Medulla oblongata (tissue), 1 donor: Measurements from ENCODE around the gene TMEM119.
A peak's percentile ranks its signal among the peaks of the same experiment; 100 is the strongest.

Experiments
- DNase-seq: peaks from one replicate; pipeline ENCODE4 v3.0.0-alpha.2; 2015; ENCODE audit errors: extremely low spot score

Gene TMEM119

DNA sequence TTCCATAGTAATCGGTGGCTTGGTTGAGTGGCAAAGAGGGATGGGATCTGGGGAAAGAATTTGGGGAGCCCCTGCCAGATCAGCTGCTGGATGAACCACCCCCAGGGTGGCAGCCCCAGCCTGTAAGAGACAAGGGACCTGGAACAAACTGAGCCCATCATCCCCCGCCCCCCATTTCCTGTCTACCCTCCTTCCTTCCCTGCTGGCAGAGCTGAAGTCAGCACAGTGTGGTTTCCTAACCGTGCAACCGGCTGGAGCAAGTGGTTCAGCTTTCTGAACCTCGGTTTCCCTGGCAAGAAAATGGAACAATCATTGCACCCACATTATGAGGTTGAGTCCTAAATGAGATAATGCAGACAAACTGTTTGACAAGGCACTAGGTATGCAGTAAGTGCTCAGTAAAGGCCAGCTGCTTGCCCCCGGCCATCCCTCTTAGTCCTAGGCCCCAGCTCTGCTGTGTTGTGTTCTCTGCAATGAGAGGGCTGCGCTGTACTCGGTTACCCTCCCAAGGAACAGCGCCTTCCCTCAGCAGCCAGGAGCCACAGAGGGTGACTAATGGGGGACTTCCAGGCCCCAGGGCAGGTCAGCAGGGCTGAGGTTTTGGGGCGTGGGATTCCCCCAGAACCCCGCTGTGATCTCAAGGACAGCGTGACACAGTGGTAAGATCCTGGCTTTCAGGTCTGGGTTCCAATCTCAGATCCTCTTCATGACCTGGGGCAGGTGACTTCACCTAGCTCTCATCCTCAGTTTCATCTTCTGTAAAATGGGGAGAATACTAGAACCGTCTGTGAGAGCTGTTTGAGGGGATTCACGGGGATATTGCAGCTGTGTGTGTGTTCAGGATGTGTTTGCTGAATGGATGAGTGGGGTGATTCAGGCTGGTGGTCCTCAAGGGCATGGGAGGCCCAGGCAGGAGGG is 19.3 kb upstream of the TMEM119 start:
- DNase-seq = peak; percentile 55

DNA sequence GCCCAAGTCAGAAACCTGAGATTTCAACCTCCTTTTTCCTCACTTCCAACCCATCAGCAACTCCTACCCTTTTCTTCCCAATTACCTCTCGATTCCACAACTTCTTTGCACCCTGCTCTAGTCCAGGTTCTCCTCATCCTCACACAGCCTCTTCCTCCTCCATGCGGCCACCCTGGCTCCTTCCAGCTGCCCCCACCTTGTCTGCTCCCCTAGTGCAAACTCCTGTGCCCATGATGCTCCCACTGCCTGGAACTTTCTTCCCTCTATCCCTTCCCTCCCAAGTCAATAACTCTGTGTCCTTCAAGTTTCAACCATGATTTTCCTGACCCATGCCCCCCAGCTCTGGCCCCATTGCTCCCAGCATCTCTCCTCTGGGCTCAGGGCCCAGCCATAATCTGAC is 18.5 kb upstream of the TMEM119 start:
- DNase-seq = no peak

DNA sequence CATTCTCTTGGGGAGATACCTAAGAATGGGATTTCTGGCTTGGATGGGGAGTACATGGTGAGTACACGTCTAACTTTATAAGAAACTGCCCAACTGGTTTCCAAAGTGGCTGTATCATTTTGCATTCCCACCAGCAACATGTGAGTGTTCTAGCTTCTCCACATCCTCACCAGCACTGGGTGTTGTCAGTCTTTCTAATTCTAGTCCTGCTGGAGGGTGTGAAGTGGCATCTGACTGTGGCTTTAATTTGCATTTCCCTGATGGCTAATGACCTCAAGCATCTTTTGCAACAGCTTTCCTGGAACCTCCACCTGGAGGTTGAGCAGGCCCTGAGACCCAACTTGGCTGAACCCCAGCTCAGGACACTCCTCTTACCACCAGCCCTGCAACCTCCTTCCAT is 18.0 kb upstream of the TMEM119 start:
- DNase-seq = no peak

DNA sequence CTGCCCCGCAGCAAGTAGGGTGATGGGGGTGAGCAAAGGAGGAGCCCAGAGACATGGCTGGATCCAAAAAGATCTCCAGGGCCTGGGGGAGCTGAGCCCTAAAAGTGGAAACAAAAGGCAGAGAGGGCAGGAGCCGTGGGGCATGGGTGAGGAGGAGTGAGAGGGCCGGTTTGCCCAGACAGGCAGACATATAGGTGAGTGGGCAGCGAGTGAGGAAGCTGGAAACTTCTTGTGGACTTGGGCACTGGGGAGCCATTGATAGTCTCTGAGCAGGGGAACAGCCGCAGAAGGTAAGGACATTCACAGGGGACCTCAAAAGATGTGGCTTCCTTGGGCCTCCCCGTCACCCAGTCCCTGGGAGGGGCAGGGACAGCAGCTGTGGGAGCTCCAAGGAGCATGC is 16.8 kb upstream of the TMEM119 start:
- no peak for DNase-seq

DNA sequence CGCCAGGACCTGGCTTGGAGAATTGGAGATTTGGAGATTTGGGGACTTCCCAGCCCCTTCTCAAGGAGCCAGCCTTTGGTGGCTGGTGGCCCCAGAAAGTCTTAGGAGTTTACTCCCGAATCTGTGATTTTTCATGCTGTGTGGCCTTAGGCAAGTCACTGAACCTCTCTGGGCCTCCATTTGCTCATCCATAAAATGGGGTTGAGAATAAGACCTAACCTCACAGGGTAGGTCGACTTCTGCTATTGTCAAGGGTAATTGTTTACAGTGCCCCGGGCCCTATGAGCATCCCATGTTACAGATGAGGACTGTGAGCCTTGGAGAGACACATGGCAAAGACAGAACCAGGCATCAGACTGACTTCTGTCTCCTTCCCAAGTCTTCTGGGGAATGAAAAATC is 16.2 kb upstream of the TMEM119 start:
- DNase-seq = no peak

DNA sequence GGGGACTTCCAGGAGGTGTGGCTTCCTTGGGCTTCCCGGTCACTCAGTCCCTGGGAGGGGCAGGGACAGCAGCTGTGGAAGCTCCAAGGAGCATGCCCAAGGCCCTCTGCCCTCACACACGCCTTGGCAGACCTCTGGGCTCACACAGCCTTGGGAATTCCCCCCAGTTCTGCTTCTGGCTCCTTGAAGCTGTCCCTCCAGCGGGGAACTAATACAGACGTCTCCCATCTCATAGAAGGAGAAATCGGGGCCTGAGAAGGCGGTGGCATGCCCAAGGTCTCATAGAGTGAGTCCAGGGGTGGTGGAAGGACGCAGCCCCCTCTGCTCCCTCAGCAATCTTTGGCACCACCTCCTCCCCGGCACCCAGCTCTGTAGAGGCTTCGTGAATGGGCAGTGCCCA is 15.7 kb upstream of the TMEM119 start:
- DNase-seq = no peak

DNA sequence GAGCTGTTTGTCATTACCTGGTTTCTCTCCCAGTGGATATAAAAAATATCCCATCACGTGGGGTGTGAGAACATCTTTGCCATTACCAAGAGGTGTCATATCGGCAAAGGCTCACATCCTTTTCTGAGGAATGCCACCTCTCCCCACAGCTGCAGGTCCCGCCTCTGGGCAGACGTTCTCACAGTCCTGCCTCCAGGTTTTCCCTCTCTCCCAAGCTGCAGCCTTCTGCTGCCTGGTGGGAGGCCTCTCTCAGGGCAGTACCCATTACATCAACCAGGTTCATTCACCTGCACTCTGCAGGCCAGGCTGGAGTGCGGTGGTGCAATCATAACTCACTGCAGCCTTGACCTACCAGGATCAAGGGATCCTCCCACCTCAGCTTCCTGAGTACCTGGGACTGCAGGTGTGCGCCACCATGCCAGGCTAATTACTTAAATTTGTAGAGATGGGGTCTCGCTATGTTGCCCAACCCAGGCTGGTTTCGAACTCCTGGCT is 15.0 kb upstream of the TMEM119 start:
- DNase-seq = no peak

DNA sequence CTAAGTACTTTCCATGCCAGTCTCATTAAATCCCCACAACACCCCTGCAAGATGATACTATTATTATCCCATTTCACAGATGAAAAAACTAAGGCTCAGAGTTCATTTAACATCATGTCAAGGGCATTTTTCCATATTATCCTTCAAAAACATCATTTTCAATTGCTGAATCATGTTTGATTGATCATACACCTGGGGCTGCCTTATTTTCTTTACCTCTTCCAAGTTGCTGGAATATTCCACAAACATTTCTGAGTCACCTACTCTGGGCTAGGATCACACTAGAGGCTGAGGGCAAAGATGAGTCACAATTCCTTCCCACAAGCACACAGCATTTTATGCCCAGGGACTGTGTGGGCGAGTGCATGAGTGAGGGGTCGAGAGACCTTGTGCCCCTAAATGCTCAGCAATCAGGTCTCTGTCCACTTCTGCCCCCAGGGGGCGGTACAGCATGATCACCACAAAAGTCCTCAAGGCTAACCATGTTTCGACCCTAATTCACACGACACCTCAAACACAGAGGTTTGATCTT is 14.1 kb upstream of the TMEM119 start:
- DNase-seq = no peak

DNA sequence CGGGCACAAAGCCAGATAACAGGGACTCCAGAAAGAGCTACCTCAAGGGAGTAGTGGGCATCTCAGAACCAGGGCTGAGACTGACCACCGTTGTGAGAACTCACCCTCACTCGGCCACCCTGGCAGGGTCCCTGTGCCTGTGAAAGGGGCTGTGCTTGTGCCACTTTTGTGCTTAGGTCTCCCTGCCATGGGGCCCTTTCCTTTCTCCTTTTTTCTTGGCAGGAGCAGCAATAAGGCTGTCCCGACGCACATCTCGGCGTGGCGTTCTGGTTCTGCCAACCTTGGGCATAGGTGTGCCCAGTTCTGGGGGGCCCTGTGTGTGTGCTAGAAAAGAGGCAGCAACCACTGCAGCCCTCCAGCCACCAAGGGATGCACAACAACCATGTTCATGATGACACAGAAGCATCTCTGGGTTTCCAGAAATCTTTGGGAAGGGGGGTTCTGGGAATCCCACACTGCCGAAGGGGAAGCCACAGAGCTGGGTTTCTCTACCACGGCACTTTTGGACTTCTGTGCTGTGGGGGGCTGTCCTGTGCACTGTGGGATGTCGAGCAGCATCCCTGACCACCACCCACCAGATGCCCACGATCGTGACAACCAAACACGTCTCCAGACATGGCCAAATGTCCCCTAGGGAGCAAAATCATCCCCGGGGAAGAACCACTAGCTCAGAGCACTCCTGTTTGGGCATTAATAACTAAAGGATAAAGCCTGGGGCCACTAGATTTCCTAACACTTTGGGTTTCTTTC is 13.1 kb upstream of the TMEM119 start:
- no peak for DNase-seq

DNA sequence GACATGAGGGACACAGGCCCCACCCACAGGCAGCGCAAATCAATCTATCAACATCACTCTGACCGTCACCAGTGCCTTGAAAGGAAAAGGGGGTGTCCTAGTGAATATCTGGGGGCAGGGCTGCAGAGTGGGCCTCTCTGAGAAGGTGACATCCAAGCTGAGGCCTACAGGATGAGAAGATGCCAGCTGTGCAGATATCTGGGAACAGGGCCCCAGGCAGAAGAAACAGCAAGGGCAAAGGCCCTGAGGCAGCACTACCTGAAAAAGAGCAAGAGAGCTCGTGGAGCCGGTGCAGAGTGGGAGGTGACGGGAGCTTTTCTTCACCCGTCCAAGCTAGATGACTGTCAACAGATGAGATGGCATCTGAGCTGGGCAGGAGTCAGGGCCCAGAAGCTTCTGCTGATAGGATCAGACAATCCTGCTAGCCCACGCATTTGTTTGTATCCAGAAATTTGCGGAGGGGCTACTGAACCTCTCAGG is 12.5 kb upstream of the TMEM119 start:
- DNase-seq = no peak

DNA sequence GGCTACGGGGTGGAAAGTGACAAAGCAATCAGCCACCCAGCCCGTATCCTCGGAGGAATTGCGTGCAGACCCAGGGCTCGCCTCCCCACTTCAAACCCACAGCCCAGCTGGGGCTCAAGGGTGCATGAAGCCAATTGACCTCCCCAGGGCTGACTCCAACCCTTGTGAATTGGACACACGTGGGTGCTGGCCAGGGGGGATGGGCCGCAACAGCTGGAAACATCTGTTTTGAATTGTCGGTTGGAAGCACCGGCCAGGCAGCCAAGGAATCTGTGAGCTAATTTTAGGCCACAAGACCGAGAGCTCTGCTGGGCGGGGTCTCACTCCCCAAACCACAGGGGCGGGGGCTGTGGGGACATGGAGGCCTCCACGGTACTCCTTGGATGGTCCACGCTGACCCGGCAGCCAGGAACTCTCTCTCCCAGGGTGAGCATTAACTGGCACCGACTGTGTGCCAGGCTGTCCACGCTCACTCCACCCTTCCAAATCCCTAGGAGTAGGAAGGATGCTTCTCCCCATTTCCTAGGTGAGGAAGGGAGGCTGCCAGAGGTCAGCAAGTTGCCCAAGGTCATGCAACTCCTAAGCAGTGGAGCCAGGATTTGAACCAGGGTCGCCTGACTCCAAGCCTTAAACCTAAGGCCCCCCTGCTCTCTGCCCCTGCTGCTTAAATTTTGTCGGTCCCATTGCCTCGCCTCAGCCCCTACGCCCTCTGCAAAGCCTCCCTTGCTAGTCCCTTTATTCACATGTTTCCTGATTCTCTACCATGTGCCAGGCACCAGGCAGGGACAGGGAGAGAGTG is 11.9 kb upstream of the TMEM119 start:
- no peak for DNase-seq

DNA sequence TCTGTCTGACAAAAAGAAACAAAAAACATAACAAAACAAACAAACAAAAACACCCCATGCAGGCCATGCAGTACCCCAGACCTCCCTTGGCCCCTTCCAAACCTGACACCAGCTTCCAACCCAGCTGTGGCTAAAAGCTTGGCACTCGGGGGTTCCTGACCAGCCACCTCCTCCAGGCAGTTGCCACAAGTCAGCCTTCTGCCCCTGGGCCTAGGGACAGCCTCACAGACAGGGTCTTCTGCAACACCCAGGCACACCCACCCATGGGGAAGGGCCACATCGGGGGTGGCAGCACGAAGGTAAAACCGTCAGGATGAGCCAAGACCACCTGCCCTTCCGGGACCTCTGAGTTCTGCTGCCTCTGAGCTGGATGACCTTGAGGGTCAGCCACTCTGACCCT is 10.7 kb upstream of the TMEM119 start:
- no peak for DNase-seq

DNA sequence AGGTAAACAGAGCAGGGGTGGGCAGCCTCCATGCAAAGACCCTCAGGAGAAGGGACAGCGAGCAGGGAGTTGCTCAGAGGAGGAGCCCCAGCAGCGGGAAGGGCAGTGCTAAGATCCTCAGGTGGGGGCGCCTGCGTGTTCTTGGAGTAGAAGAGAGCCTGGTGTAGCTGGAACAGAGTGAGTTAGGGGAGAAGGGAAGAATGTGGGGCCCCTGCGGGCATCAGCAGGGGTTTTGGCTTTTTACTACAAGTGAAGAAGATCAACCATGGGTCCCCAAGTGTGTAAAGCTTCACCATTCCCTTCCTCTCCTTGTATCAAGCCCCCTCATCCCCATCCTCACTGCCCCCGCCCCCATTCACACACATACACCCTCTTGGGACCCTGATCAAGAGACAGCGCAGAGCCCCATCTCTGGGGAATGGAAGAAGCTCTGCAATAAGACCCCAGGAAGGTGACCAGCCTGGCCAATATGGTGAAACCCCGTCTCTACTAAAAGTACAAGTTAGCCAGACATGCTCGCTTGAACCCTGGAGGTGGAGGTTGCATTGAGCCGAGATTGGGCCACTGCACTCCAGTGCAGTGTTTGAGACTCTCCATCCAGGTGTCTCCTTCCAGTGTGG is 10.2 kb upstream of the TMEM119 start:
- DNase-seq = no peak

DNA sequence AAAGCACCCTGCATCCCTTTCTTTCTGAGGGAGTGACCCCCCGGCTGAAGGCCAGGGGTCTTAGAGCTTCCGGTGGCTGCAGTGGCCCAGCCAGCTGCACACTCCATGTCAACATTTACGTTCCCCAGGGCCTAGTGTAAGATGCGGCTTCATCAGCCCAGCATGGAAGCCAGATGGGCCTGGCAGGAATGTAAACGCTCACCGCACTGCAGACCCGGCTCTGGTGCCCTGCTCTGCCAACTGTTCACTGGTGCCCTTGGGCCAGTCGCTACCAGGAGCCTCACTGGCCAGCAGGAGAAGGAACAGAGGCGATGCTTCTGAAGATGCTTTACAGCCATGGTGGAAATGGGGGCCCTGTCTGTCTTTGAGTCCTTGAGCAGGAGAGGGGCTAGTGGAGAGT is 8.6 kb upstream of the TMEM119 start:
- no peak for DNase-seq

DNA sequence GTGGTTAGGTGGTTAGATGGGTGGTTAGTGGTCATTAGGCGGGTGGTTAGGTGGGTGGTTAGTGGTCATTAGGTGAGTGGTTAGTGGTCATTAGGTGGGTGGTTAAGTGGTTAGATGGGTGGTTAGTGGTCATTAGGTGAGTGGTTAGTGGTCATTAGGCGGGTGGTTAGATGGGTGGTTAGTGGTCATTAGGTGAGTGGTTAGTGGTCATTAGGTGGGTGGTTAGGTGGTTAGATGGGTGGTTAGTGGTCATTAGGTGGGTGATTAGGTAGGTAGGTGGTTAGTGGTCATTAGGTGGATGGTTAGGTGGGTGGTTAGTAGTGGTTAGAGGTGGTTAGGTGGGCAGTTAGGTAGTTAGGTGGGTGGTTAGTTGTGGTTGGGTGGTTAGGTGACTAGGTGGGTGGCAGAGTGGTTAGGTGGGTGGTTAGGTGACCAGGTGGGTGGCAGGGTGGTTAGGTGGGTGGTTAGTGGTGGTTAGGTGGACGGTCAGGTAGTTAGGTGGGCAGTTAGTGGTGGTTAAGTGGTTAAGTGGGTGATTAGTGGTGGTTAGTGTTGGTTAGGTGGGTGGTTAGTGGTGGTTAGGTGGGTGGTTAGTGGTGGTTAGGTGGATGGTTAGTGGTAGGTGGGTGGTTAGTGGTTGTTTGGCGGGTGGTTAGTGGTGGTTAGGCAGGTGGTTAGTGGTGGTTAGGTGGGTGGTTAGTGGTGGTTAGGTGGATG is 8.0 kb upstream of the TMEM119 start:
- no peak for DNase-seq

DNA sequence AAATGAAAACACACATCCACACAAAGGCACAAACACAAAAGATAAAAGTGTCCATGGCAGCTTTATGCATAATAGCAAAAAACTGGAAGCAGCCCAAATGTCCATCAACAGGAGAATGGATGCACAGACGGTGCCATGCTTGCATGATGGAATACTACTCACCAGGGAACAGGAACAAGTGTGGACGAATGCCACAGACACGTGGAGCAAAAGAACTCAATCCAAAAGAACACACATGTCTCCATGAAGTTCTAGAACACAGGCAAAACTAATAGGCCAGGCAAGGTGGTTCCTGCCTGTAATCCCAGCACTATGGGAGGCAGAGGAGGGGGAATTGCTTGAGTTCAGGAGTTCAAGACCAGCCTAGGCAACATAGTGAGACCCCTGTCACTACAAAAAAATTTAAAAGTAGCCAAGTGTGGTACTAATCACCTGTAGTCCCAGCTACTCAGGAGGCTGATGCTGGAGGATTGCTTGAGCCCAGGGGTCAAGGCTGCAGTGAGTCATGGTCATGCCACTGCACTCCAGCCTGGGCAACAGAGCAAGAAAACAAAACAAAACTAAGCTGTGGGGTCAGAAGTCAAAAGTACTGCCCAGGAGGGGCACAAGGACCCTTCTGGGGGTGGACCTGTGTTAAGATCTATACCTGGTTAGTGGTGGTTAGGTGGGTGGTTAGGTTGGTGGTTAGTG is 7.3 kb upstream of the TMEM119 start:
- DNase-seq = no peak

DNA sequence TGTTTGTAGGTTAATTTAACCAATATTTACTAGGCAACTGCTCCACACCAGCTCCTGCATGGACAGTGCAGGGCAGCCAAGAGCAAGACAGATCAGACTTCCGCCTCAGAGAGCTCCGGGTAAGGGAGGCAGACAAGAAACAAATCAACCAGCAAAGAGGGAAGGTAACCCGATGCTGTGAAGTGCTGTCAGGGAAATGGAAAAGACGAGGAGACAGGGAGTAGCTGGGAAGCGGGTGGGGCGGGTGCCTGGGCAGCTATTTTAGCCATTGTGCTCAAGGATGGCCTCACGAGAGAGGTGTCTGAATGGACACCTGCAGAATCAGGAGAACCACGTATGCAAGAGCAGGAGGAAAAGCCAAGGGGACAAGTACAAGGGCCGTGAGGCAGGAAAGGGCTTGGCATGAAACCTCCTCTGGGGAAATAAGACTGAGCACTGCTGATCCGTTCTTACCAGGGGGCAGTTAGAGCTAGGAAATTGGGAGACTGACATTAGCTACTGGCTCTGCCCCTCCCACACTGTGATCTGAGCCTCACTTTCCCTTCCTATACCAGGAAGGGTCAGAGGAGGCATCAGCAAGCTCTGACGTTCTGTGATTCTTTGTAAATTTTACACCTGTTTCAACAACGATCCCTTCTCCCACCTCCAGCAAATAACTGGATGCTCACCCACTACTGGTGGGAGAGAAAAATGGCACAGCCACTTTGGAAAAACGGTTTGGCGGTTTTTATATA is 6.5 kb upstream of the TMEM119 start:
- no peak for DNase-seq

DNA sequence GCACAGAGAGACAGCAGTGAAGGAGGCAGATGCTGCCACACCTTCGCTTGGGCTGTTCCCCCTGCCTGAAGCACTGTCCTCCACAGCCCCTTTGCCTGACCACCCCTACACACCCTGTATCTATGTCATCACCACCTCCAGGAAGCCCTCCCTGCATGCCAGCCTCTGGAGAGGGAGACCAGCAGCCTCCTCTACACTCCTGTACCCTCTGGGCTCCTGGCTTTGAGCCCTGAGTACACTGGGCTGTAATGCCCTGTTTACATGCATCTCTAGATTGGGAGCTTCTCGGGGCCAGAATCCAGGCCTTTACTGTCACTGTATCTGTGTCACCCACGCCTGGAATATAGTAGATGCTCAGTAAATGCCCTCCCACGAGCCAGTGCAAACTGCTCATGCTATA is 5.9 kb upstream of the TMEM119 start:
- DNase-seq = no peak

DNA sequence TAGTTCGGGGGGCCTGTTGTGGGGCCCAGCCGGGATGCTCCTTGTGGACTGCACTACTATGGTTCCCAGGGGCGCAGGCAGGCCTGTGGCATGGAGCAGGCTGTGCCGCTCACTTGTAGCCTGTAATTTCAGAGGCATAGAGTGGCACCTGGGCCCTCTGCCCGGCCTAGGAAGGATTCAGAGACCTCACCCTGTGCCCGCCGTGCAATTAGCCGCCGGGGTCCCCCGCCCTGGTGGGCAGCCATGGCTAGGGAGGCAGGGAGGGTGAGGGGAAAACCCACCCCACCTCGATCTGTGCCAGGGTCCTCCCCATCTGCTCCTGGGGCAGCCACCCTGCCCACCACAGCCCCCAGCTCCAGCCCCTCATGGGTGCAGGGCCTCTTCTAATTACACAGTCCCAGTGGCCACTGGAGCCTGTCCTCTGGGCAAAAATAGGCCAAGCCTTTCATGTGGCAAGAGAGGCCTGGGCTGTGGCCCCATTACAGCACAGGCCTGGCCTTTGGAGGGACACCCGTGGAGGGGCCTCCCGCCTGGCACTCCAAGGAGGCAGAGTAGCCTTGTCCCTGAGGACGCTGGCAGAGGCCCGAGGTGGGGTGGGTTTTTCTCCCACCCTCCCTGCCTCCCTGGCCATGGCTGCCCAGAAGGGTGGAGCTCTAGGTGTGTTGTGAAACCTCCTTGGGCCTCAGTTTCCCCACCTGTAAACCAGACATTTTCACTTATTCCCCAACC is 5.3 kb upstream of the TMEM119 start:
- no peak for DNase-seq
